GM20000 (cell line): ENCODE results near the gene USP35.

Experiments
- DNase-seq: peaks from one replicate; pipeline ENCODE4 v3.0.0; 2012; ENCODE audit warnings: low spot score
- TF ChIP-seq, protein P1 (sequence below): IDR thresholded peaks from 2 replicates; pipeline ENCODE4 v1.5.1; 2012; ENCODE audit warnings: mild to moderate bottlenecking, control low read depth; ENCODE audit errors: extremely low read depth, missing control alignments

Gene USP35

DNA sequence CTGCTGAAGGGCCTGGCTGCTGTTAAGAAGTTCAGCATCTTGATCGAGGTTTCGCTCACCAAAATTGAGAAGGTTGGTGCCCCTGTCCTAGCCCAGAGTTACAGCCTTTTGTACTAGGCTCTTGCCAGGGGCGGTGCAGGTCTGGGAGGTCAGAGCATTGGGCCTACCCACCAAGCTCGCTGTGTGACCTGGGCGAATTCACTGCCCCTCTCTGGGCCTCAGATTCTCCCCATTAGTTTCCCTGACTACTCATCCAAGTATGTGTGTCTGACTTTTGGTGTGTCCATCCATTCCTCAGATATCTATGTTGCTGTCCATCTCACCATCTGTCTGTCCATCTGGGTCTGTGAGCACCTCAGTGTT, 10.9 kb downstream of the USP35 start:
- no peak for DNase-seq
- TF ChIP-seq, protein P1, sequence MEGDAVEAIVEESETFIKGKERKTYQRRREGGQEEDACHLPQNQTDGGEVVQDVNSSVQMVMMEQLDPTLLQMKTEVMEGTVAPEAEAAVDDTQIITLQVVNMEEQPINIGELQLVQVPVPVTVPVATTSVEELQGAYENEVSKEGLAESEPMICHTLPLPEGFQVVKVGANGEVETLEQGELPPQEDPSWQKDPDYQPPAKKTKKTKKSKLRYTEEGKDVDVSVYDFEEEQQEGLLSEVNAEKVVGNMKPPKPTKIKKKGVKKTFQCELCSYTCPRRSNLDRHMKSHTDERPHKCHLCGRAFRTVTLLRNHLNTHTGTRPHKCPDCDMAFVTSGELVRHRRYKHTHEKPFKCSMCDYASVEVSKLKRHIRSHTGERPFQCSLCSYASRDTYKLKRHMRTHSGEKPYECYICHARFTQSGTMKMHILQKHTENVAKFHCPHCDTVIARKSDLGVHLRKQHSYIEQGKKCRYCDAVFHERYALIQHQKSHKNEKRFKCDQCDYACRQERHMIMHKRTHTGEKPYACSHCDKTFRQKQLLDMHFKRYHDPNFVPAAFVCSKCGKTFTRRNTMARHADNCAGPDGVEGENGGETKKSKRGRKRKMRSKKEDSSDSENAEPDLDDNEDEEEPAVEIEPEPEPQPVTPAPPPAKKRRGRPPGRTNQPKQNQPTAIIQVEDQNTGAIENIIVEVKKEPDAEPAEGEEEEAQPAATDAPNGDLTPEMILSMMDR = no peak

DNA sequence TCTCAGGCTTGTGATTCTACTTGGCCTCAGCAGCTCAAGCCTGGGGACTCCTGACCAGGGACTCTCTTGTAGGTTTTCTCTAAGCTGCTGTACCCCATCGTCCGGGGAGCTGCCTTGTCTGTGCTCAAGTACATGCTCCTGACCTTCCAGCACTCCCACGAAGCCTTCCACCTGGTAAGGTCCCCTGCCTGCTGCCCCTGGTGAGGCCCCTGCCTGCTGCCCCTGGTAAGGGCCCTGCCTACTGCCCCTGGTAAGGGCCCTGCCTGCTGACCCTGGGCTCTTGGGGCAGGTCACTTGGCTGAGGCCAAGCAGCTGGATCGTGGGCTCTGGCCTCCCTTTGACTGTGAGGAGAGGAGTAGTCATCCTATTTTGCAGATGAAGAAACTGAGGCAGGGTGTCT, 11.3 kb downstream of the USP35 start:
- TF ChIP-seq, protein P1 = no peak
- DNase-seq = no peak

DNA sequence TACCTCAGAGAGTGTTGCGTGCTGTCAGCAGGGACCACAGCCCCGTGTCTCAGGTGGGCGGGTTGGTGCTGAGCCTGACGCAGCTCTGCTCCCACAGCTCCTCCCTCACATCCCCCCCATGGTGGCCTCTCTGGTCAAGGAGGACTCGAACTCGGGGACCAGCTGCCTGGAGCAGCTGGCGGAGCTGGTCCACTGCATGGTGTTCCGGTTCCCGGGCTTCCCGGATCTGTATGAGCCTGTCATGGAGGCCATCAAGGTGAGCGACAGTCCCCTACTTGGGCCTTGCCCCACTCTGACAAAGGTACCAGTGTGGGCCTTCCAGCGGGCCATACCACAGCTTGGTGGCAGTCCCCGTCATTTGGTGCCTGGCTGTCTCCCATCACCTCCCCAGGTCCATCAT, 11.8 kb downstream of the USP35 start:
- no peak for DNase-seq
- TF ChIP-seq, protein P1 = no peak

DNA sequence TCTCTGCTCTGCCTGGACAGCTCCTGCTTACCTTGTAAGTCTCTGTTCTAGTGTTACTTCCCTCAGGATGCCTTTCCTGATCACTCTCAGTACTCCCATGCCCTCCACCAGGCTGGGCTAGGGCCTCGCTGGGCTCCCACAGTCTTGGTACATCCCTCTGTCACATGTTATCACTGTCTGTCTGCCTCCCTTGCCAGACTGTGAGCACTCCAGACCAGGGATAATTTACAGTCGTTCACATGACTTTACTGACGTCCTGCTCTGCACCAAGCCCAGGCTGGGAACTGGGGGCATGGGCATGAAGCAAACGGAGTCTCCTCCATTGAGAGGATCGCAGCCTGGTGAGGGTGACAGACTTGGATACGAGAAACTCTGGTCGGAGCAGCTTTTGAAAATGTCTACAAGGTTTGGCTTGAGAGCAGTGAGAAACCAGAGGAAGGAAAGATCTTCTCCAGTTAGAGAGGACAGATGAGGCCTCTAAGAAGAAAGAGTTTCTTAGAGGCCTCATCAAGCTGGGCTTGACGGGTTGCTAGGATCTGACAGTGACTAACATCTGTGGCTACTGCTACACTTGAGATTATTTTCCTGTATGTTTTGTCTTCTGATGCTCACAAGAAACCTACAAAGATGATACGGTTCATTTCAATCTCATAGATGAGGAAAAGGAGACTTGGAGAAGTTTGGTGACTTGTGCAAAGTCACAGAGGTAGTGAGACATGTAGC, 12.5 kb downstream of the USP35 start:
- DNase-seq = no peak
- TF ChIP-seq, protein P1 = no peak

DNA sequence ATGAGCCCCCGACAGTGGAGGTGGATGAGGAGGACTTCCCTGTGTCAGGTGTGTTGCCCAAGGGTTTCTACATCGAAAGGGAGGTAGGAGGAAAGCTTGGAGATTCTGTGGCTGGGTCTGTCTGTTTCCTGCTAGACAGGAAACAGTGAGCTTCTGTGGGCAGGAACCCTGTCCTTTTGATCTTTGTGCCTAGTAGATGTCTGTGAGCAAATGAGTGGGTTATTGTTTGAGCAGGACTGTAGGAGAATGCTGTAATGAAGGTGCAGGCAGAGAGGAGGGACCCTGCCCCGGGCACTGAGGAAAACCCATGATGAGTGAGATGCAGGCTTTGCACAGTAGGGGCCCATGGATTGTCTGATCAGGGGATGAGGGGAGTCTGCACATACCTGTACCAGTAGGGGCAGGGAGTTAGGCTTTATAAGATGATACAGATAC, 14.0 kb downstream of the USP35 start:
- TF ChIP-seq, protein P1 = no peak
- DNase-seq = no peak

DNA sequence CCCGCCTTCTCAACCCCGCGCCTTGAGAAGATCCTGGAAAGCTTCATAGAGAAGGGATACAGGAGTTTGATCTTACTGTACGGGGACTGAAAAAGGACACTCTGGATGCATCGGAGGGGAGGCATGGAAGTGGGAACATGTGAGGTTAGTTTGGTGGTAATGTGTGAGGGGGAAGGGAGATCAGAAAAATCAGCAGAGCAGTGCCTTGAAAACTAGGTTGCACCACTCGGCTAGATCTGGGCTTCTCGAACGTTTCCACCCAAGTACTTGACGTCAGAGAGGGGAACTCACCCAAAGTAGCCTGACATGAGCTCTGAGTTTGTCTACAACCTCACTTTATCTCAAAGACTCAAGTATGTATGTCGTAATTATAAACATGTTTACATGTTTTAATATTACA, 14.5 kb downstream of the USP35 start:
- TF ChIP-seq, protein P1 = no peak
- no peak for DNase-seq

DNA sequence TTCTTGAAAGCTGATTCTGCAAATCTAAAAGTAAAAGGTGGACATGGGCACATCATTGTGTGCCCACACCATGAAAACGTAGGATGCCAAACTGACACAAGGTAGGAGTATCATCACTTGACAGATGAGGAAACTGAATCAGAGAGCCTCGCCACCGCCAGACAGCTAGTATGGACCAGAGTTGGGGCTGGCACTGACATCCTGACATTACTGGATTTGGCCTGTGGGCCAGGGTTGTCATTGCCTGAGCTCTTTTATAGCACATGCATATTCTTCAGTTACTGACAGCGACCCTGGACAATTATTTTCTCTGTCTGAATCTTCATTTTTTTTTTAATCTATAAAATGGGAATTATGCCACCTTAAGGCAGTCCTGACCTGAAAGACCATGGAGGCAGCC, 16.5 kb downstream of the USP35 start:
- TF ChIP-seq, protein P1 = no peak

More for the DNA sequence above, 16.5 kb downstream of the USP35 start:
- no peak for DNase-seq
